ENCODE measurements around the gene CBFA2T2.

Gene CBFA2T2

GRCh38 chr20:33662172-33662571 lies 172.3 kb downstream of the CBFA2T2 start, which contains the start of gene C20orf144:
Gene C20orf144 (plus strand): TSS chr20:33662327. CDS start chr20:33662346, 19 bp downstream.
- peak within 1 kb of the TSS; percentile 78 for H3K4me3 Mint-ChIP-seq
- H3K4me1 Mint-ChIP-seq: peaks cover 42% of the 10 kb centered on the region
- H3K36me3 Mint-ChIP-seq: peaks cover 8% of the 10 kb centered on the region
- peak within 1 kb of the TSS; percentile 75 for H3K27ac Mint-ChIP-seq
- no peak for DNase-seq
- no peaks in the 10 kb centered on the region for H3K27me3 Mint-ChIP-seq
- H3K9me3 Mint-ChIP-seq: no peaks in the 10 kb centered on the region
- CTCF ChIA-PET: interaction anchor here (1.8 kb wide), 1 partner anchor 9 kb away, joined by 6 read pairs; no protein-coding TSS in a partner anchor

- Mint-ChIP-seq H3K9me3 (no peaks in the 10 kb centered on the region), H3K36me3 (peaks cover 10% of the 10 kb centered on the region), H3K4me1 (peaks cover 47% of the 10 kb centered on the region), H3K27ac (peak overlapping the region; percentile 95), H3K27me3 (no peaks in the 10 kb centered on the region), H3K4me3 (peak overlapping the region; percentile 78)
- CTCF ChIA-PET: interaction anchor here (1.1 to 1.8 kb wide), 4 partner anchors 10 to 206 kb away, joined by 3 to 6 read pairs (median 6); no protein-coding TSS in a partner anchor
- peak; percentile 92 for DNase-seq
Measured at GRCh38 chr20:33663161-33664084, 173.5 kb downstream of the CBFA2T2 start.

GRCh38 chr20:33664085-33664761 lies 174.3 kb downstream of the CBFA2T2 start:
- H3K4me1 Mint-ChIP-seq: peaks cover 55% of the 10 kb centered on the region
- no peak for DNase-seq
- peaks cover 13% of the 10 kb centered on the region for H3K36me3 Mint-ChIP-seq
- peak overlapping the region; percentile 95 for H3K27ac Mint-ChIP-seq
- CTCF ChIA-PET: interaction anchor here (0.6 to 1.2 kb wide), 6 partner anchors 9 to 264 kb away, joined by 3 to 5 read pairs (median 3); no protein-coding TSS in a partner anchor
- H3K4me3 Mint-ChIP-seq: peak overlapping the region; percentile 78
- no peaks in the 10 kb centered on the region for H3K9me3 Mint-ChIP-seq
- no peaks in the 10 kb centered on the region for H3K27me3 Mint-ChIP-seq

GRCh38 chr20:33664762-33665144 lies 174.9 kb downstream of the CBFA2T2 start:
- Mint-ChIP-seq H3K36me3 (peaks cover 17% of the 10 kb centered on the region), H3K4me1 (peaks cover 57% of the 10 kb centered on the region), H3K9me3 (no peaks in the 10 kb centered on the region), H3K27me3 (no peaks in the 10 kb centered on the region), H3K4me3 (peak overlapping the region; percentile 78), H3K27ac (peak overlapping the region; percentile 95)
- CTCF ChIA-PET: interaction anchor here (0.6 to 1.2 kb wide), 5 partner anchors 9 to 264 kb away, joined by 3 to 4 read pairs (median 3); no protein-coding TSS in a partner anchor
- no peak for DNase-seq

- Mint-ChIP-seq H3K27ac (peak within 1 kb of the TSS; percentile 95), H3K4me3 (peak within 1 kb of the TSS; percentile 93), H3K4me1 (peaks cover 65% of the 10 kb centered on the region), H3K9me3 (no peaks in the 10 kb centered on the region), H3K36me3 (peaks cover 27% of the 10 kb centered on the region), H3K27me3 (no peaks in the 10 kb centered on the region)
- CTCF ChIA-PET: interaction anchor here (0.8 to 4.7 kb wide), 12 partner anchors 12 to 222 kb away, joined by 3 to 43 read pairs (median 4); partner anchors contain the start of gene PXMP4
- DNase-seq: peak; percentile 88
Measured at GRCh38 chr20:33666293-33667244, 176.7 kb downstream of the CBFA2T2 start, which contains the start of gene ACTL10. Gene ACTL10 (plus strand): TSS chr20:33666943. CDS start chr20:33667498, 555 bp downstream.

- no peaks in the 10 kb centered on the region for H3K9me3 Mint-ChIP-seq
- peak overlapping the region; percentile 93 for H3K4me3 Mint-ChIP-seq
- no peaks in the 10 kb centered on the region for H3K27me3 Mint-ChIP-seq
- peak; percentile 56 for DNase-seq
- CTCF ChIA-PET: interaction anchor here (0.6 to 4.7 kb wide), 18 partner anchors 13 to 290 kb away, joined by 3 to 43 read pairs (median 4); partner anchors contain the start of gene PXMP4
- H3K27ac Mint-ChIP-seq: peak overlapping the region; percentile 77
- H3K4me1 Mint-ChIP-seq: peaks cover 65% of the 10 kb centered on the region
- H3K36me3 Mint-ChIP-seq: peaks cover 32% of the 10 kb centered on the region
Measured at GRCh38 chr20:33667245-33667675, 177.4 kb downstream of the CBFA2T2 start.

- Mint-ChIP-seq H3K27ac (peak overlapping the region; percentile 77), H3K4me1 (peaks cover 65% of the 10 kb centered on the region), H3K9me3 (no peaks in the 10 kb centered on the region), H3K4me3 (peak overlapping the region; percentile 93), H3K27me3 (no peaks in the 10 kb centered on the region), H3K36me3 (peaks cover 35% of the 10 kb centered on the region)
- CTCF ChIA-PET: interaction anchor here (0.6 to 4.7 kb wide), 21 partner anchors 12 to 367 kb away, joined by 3 to 43 read pairs (median 4); partner anchors contain the start of genes CDK5RAP1 and PXMP4
- DNase-seq: peak; percentile 80
Measured at GRCh38 chr20:33667676-33668465, 178.0 kb downstream of the CBFA2T2 start.

- DNase-seq: no peak
- H3K27ac Mint-ChIP-seq: peak overlapping the region; percentile 73
- H3K4me1 Mint-ChIP-seq: peaks cover 69% of the 10 kb centered on the region
- no peaks in the 10 kb centered on the region for H3K27me3 Mint-ChIP-seq
- CTCF ChIA-PET: interaction anchor here (0.7 to 4.7 kb wide), 19 partner anchors 11 to 368 kb away, joined by 3 to 43 read pairs (median 4); partner anchors contain the start of genes CDK5RAP1 and PXMP4
- peak overlapping the region; percentile 93 for H3K4me3 Mint-ChIP-seq
- no peaks in the 10 kb centered on the region for H3K9me3 Mint-ChIP-seq
- peaks cover 36% of the 10 kb centered on the region for H3K36me3 Mint-ChIP-seq
Measured at GRCh38 chr20:33668466-33669155, 178.7 kb downstream of the CBFA2T2 start.

GRCh38 chr20:33669224-33669623 lies 179.3 kb downstream of the CBFA2T2 start:
- no peak overlapping the region for H3K4me3 Mint-ChIP-seq
- no peaks in the 10 kb centered on the region for H3K9me3 Mint-ChIP-seq
- CTCF ChIA-PET: interaction anchor here (1.1 to 4.7 kb wide), 6 partner anchors 11 to 368 kb away, joined by 3 to 43 read pairs (median 9); no protein-coding TSS in a partner anchor
- no peak for DNase-seq
- peaks cover 69% of the 10 kb centered on the region for H3K4me1 Mint-ChIP-seq
- H3K27ac Mint-ChIP-seq: no peak overlapping the region
- peaks cover 38% of the 10 kb centered on the region for H3K36me3 Mint-ChIP-seq
- H3K27me3 Mint-ChIP-seq: no peaks in the 10 kb centered on the region

GRCh38 chr20:33669873-33670640 lies 180.2 kb downstream of the CBFA2T2 start:
- H3K9me3 Mint-ChIP-seq: no peaks in the 10 kb centered on the region
- peaks cover 66% of the 10 kb centered on the region for H3K4me1 Mint-ChIP-seq
- CTCF ChIA-PET: interaction anchor here (4.7 kb wide), 1 partner anchor 10 kb away, joined by 43 read pairs; no protein-coding TSS in a partner anchor
- H3K4me3 Mint-ChIP-seq: no peak overlapping the region
- H3K27ac Mint-ChIP-seq: peak overlapping the region; percentile 34
- DNase-seq: no peak
- peaks cover 41% of the 10 kb centered on the region for H3K36me3 Mint-ChIP-seq
- H3K27me3 Mint-ChIP-seq: no peaks in the 10 kb centered on the region

Measured in activated naive CD4-positive, alpha-beta T cell treated with anti-CD3 and anti-CD28 coated beads, Interleukin-2, amount 10 ng/mL, durations not matched to agents 7 days and 5 days (primary cell).